Body of pancreas (tissue), 4 donors: ENCODE results near the gene DIAPH1.

ENCODE experiments used
- CTCF ChIP-seq, 7 experiments: fragments of 450-650 bp in 4 of 7; fragments of 200-600 bp in 3 of 7; sonication (generic) in 3 of 7; IDR thresholded peaks; one replicate each; pipeline ENCODE4 v1.5.1; 2016 to 2019; ENCODE audit warnings: antibody characterized with exemption in 7 of 7
- POLR2A ChIP-seq, 3 donors: fragments of 450-650 bp; IDR thresholded peaks; one replicate each; pipeline ENCODE4 v1.6.1; 2016; ENCODE audit warnings: antibody characterized with exemption in 3 of 3, mild to moderate bottlenecking in 2 of 3

- peak; percentile 74 to 87 (median 86) for TF ChIP-seq POLR2A (IDR thresholded peaks at IDR 0.05)
- TF ChIP-seq CTCF (IDR thresholded peaks at IDR 0.05): peak in 4 of 7 experiments; percentile 15 to 51 (median 32)
These were observed 143.1 kb downstream of the DIAPH1 start, which contains the start of gene PCDHGC3 for GRCh38 chr5:141475625-141476131.
